Spleen (tissue), 7 donors: ENCODE measurements around the gene C6orf132.

Source experiments
- POLR2AphosphoS5 ChIP-seq, 3 donors: sonication (generic); formaldehyde crosslinking; IDR thresholded peaks; one replicate each; pipeline ENCODE4 v1.5.1; 2017; ENCODE audit warnings: antibody characterized with exemption in 3 of 3
- TF ChIP-seq, protein P1 (sequence below), 11 experiments: fragments of 200-600 bp in 7 of 11; fragments of 450-650 bp in 4 of 11; sonication (generic) in 4 of 11; IDR thresholded peaks in 8 of 11; conservative IDR thresholded peaks in 3 of 11; 1 replicate in 7 of 11; 2 replicates in 4 of 11; pipeline versions ENCODE4 v1.4.0 to v1.8.0; 2016 to 2021; ENCODE audit warnings: antibody characterized with exemption in 11 of 11, inconsistent platforms in 4 of 11, mild to moderate bottlenecking in 1 of 11
- donor health status: DM: no; HTN: no; CAD: no; lungs with moderate emphysema.
- donor health status: DM: no; HTN: no; CAD: no.
- donor health status: DM: no; HTN: no; CAD: no.

DNA sequence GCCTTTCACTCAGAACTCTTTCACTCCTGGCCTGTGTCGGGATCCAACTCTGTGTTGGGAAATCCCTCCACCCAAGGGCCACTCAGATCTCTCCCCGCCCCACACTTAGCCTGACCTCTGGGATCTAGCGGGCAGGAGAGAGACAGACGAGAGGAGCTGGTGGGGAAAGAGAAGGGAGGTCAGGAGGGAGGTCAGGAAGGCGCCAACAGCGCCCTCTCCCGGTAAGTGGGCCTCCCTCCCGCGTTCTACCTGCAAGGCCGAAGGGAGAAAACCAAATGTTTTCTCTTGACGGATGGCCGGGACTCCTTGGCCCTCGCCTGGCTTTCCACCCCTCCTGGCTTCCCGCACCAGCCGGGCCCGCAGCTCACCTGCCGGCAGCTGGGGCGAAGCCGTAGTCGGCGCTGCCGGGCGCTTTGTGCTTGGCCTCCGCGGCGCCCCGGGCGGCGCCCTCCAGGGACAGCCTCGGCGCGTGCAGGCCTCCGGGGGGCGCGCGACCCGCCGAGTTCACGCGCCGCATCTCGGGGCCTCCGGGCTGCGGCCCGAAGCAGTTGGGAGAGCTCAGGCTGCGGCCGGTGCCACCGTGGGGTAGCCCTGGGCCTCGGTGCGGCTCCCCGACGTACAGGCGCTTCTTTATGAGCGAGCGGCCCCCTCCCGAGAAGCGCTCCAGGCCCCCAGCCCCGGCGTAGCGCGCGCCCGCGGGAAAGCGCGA, 38.2 kb downstream of the C6orf132 start:
- TF ChIP-seq, protein P1, sequence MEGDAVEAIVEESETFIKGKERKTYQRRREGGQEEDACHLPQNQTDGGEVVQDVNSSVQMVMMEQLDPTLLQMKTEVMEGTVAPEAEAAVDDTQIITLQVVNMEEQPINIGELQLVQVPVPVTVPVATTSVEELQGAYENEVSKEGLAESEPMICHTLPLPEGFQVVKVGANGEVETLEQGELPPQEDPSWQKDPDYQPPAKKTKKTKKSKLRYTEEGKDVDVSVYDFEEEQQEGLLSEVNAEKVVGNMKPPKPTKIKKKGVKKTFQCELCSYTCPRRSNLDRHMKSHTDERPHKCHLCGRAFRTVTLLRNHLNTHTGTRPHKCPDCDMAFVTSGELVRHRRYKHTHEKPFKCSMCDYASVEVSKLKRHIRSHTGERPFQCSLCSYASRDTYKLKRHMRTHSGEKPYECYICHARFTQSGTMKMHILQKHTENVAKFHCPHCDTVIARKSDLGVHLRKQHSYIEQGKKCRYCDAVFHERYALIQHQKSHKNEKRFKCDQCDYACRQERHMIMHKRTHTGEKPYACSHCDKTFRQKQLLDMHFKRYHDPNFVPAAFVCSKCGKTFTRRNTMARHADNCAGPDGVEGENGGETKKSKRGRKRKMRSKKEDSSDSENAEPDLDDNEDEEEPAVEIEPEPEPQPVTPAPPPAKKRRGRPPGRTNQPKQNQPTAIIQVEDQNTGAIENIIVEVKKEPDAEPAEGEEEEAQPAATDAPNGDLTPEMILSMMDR (IDR thresholded peaks at IDR 0.05 in 8 of 11, conservative IDR thresholded peaks at IDR 0.05 in 3 of 11): peak; percentile 51 to 94 (median 84)
- TF ChIP-seq POLR2AphosphoS5 (IDR thresholded peaks at IDR 0.05): peak in 1 of 3 donors; percentile 42
